Skin of body (tissue), 2 donors: ENCODE measurements around the gene DLGAP5. TPM values are rescaled to one million over a fixed set of nuclear protein-coding genes. Genes with fewer than 3 reads are reported as not detected.
A peak's percentile ranks its signal among the peaks of the same experiment; 100 is the strongest.

Experiments
- DNase-seq: peaks from one replicate; lab custom pipeline; 2025; lab: John Stamatoyannopoulos, UW
- total RNA-seq: library from RNA; depleted of rRNA; stranded (reverse); fragments of >200 nt; gene quantifications from one replicate; pipeline ENCODE4 v1.2.3, GENCODE V29; 2014

DLGAP5 gene
- total RNA-seq, 1 donor from 2014 or later, result 13.7 TPM

DNA sequence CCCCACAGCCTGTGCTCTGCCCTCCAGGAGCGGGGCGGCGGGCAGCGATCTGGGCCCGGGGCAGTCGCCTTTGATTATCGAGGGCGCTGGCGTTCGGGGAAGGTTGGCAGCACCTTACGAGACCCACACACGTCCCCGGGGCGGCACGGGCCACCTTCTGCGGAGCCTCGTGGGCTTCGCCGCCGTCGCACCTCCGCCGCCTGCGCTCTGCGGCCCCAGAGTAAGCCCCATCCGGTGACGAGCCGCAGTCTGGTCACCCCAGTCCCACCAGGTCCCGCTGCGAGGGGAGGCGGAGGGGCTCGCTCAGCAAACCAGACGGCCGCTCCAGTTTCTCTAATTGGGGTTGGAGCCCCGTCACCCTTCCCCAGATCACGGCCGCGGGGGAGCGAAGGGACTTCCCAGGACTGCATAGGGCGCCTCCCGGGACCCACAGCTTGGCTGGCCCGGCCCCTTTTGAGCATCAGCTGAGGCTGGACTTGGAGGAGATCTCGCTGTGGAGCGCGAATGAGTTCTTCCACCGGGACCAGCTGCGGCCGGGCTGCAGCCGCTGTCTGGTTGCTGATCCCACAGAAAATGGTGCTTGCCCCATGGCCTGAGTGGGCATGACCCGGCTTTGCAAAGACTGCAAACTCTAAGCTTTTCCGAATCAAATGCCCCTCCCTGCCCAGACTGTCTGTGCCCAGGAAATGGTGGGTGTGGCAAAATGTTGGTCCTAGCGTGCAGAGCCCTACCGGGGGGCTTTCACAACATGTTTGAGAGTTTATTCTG, 61.8 kb downstream of the DLGAP5 start:
- DNase-seq, result peak; percentile 46

DNA sequence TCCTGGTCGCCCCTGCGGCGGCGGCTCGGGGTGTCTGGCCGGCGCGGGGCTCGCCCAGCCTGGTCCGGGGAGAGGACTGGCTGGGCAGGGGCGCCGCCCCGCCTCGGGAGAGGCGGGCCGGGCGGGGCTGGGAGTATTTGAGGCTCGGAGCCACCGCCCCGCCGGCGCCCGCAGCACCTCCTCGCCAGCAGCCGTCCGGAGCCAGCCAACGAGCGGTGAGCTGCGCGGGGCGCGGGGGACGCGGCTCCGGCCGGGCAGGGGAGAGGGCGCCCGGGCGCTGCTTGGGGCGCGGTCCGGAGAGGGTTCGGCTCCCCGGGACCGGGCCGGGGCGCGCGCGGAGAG, 62.3 kb downstream of the DLGAP5 start, which contains the start of gene LGALS3:
LGALS3 (plus strand) TSS at position 167 of the 342 bp plus-strand sequence. CDS start 8,122 bp downstream, outside the sequence.
- DNase-seq, result no peak

DNA sequence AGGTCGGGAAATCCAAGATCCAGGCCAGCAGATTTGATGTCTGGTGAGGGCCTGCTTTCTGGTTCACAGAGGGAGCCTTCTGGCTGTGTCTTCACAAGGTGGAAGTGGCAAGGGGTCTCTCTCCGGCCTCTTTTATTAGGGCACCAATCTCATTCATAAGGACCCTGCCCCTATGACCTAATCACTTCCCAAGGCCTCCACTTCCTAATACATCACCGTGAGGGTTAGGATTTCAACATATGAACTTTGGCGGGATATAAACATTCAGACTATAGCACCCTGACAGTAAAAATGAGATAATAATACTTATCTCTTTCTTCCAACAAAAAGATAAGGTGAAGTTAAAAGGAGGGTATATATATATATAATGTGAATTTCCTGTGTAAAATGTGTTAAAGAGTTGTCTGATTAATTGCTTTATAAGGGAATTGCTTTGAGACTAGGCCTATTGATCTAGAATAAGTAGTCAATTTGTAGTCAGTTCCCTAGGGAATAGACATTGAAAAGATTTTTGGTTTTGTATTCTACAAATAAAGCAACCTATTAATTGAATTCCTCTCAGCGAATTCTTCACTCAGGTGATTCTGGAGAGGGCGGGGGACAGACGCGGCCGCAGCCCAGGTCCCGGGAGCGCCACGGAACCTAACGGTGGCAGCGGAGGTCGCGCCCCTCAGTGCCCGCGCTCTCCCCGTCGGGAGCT, 62.8 kb downstream of the DLGAP5 start:
- no peak for DNase-seq

DNA sequence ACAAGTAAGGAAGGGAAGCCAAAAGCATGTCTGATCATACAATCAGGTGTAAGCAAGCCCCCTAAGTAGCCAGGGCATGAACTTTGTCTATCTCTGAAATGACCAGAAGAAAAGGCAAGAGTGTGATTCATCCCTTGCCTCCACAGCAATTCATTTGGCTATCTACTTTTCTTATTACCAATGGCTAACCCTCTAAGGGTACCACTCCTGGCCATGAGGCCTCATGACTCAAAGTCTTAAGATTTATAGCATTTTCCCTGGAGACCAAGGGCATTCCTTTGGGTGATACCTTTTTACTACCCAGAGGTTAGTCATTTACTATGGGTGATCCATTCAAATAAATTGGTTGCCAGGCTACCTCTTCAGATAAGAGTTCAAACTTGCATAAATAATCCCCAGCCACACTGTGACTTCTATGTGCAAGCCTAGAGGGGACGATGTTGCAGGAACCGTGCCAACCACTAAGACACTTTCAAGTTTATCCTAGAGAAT, 63.9 kb downstream of the DLGAP5 start:
- no peak for DNase-seq

DNA sequence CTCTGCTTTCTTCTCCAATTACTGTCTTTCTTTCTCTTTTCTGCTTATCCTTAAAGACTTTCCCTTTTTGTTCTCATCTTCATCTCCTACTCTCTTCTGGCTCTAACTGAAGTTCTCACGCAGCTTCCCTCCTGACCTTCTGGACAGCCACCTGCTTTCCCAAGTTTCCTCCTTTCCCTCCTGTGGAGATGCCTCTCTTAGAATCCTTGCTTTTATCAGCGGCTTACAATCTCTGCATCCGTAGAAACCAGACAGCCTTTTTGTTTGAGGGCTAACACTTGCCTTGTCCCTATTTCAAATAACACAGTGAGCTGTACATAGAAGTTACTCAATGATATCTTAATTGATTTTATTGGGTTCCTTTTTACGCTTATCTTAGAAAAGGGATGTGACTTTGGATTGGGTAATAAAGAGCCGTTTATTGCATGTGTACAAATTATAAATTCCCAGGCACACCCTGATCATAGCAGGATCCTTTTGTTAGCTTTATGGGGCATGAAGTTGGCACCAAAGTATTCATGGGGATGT, 64.4 kb downstream of the DLGAP5 start:
- DNase-seq, result no peak

DNA sequence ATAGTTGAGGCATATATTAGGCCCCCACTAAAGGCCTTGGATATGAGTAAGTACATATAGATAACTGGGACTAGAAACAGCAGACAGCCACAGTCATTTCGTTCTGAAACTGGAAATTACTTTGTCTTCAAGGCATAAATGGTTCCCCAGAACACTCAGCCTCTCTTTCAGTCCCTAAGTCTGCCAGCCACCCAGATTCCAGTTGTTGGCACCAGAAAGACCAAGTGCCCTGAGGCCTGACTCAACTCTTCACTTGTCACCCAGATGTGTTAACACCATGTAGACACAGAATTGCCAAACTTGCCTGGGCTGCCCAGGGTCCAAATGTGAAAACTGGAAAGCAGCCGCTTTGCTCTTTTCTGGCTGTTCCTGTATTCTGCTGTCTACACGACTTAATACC, 65.4 kb downstream of the DLGAP5 start:
- DNase-seq, result no peak

DNA sequence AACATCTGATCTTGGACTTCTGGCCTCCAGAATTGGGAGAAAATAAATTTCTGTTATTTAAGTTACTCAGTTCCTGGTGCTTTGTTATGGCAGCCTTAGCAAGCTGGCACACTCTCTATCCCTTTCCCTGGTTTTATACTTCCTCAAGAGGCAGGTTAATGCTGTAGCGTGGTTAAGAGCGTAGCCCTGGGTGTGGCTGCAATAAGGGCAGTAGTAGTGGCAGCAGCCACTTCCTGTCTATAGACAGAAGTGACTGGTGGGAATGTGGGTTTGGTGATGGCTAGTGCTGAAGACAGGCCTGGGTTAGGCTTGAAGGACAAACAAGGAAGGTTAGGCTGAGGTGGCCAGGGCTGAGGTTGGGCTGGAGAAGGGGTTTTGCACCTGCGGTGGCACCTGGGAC, 66.0 kb downstream of the DLGAP5 start:
- DNase-seq, result no peak

DNA sequence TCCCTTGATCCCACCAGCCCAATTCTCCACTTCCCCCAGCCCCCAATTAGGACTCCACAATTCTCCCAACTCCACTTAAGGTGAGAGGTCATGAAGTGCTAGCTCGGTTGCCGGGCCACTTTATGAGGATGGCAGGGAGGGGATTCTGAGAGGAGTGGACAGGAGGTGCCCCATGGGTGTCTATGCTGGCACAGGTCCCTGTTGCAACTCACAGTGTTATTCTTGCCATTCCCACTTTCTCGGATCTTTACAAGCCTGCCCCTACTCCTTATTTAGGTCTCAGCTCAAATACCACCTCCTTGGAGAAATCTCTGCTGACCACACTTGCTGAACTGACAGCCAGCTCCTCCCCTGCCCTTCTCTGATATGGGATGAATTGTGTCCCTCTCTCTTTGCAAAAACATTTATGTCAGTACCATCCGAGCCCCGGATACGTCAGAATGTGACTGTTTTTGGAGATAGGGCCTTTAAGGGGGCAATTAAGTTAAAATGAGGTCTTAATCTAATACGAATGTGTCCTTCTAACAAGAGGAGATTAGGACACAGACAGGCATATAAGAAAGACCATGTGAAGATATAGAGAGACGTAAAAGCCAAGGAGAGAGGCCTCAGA, 66.5 kb downstream of the DLGAP5 start:
- DNase-seq, result no peak

DNA sequence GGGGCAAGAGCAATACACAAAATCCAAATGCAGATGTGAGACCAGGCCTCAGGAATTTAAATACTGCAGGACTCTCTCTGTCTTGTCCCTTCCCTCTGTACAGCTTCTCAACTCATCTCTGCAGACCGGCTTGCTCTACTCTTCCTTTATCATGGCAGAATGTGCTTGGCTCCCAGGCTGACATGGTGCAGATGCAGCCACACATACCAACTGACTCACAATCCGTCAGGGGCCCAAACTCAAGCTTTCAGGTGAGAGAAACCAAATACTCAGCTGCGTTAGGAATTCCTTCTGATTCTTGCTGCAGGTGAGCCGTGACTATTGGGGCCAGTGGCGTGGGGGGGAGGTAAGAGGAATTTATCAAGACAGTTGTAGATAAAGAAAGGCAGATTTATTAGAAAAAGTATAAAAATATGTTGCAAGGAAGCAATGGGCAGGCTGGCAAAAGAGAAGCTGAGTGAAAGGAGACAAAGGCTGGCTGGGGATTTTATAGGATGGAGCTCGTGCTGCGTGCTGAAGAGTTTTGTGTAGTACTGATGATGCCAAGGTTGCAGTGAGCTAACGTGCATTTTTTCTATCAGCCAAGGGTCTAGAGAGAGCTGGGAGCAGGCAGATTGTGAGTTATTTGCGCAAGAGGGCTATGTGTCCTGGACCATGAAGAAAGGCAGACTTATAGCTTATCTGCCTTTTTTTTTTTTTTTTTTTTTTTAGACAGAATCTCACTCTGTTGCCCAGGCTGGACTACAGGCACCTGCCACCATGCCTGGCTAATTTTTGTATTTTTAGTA, 67.3 kb downstream of the DLGAP5 start:
- DNase-seq, result no peak

DNA sequence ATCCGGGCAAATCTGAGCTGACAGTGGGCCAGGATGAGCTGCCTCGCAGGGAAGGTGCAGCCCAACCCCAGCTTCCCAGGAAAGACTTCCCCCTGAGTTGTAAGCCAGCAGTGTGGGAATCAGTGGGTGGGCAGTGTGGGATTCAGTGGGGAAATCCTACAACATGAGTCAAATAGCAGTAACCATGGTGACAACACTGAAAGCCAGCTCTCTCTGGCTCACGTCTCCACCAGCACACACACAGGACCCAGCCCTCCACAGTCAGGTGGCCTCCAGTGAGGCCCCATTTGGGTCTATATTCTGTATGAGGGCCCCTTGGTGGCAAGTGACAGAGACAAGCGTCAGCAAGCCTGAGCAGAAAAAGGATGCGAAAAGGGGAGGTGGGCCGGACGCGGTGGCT, 68.3 kb downstream of the DLGAP5 start:
- DNase-seq, result peak; percentile 84

DNA sequence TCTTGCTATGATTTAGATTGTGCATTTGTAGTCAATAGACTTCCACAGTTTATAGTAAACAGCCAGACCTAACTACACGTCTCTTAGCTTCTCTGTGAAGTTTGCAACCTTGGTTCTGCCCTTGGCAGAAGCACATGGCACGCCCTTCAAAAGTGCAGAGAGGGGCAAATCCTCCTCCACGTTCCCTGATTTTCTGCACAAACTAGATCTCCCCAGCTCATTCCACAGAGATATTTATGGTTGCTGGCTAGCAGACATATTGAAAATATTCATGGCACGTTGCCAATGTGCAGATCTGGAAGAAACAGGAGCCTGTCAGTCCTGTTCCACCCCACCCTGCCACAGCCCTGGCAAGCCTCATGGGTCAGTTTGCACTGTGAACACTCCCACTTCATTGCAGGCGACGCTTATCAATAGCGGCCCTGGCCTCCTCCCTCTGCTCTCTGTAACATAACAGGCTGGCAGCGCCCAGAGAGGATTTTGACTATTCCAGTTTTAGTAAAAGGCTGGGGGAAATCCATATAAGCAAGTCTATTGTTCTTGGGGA, 68.9 kb downstream of the DLGAP5 start:
- DNase-seq, result peak; percentile 69

DNA sequence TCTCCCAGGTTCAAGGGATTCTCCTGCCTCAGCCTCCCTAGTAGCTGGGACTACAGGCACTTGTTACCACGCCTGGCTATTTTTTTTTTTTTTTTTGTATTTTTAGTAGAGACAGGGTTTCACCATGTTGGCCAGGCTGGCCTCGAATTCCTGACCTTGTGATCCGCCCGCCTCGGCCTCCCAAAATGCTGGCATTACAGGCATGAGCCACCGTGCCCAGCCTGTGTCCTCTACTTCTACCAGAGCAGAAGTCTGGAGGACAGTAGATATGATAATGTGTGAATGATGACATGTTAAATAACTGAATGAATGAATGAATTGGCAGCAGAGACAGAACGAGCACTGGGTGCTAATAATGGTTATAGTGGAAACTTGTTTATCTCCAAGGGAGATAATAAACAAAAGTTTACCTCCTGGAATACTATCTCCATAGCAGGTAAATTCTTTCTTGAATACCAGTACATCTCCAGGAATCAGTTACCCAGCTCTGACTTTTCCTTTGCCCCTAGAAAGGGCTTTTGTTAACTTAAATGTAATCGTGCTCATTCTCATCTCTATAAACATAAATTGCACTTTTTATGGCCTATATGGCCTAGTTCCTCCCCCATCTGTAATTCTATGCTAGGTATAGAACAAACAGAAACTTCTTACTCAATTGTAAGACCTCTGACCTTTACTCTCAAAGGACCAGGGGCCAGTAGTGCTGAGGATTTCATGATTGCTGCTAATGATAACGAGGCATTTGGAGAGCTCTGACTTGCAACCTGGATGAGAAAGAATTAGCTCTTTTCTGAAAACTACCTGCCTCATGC, 69.6 kb downstream of the DLGAP5 start:
- DNase-seq, result no peak

DNA sequence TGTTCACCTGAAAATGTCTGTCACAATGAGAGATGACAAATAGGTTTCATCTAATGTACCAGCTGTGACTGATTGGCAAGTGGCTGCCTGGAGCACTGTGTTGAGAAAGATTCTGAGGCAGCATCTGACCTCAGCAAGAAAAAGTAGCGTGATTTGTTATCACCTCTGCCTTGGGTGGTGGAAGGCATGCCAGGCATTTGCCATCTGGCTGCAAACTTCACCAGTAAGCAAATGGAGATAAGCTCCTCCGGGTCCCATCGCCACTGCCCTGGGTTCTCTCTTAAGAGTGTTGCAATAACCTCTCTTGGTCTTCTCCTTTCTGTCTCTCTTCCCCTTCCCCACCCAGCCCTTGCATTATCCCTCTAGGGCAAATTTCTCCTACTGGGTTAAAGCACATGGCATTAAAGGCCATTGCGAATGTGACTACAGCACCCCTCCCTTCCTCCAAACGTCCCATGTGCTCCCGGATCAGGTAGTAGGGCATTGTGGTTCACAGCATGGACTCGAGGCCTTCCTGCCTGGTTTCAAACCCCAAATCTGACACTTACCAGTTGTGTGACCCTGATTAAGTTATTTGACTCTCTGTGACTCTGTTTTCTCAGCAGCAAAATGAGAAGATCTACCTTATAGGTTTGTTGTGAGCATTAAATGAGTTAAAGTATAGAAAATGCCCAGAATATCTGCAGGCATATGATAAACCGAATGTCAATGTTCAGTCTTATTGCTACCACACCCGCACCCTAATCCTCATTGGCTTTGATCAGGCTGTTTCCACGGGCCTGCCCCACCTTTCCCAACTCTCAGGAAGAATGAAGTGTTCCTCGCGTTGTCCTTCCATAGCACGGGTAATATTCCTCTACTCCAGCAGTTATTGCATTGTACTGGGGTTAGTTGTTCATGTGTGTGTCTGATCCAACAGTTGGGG, 70.6 kb downstream of the DLGAP5 start:
- no peak for DNase-seq

DNA sequence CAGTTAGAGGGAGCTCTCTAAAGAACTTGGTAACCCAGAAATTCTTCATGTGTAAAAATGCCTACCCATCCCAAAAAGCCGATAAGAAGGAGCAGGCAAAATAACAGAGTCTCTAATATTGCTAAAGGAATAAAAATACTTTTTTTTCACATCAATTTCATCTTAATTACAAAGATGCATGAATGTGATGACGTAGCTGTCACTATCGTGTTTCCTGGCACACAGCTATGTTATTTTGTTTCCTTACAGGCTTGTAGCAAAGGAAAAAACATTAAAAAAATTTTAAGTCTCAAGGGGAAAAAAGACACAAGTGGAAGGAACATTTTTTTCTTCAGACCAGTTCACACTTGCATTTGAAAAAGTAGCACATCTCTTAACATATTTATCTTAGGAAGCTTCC, 72.6 kb downstream of the DLGAP5 start:
- DNase-seq, result no peak

DNA sequence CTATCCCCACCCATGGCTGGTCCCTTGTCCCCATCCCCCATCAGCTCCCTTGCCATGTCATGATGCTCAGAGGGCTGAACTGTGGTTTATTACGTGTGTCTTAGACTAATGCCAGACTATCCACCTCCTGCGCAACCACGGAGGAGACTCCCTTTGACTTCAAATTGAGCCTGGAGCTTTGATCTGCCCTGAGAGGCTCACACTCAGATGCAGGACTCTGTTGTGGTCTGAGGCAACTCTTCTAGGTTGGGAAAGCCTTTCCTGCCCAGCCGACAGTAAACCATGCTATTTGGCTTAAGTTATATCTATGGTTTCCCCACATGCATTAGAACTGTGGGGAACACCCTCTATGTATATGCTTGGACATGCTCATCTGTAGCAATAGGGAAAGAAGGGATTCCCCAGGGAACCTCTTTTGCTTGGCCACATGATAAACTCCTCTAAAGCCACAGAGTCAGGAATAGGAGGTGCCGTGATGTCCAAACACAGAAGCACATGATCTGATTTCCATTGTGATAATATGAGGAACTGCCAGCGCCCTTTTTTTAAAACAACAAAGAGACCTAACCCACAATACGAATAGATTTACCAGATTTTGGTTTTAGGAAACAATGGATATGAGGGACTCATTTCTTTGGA, 73.5 kb downstream of the DLGAP5 start:
- DNase-seq, result no peak

DNA sequence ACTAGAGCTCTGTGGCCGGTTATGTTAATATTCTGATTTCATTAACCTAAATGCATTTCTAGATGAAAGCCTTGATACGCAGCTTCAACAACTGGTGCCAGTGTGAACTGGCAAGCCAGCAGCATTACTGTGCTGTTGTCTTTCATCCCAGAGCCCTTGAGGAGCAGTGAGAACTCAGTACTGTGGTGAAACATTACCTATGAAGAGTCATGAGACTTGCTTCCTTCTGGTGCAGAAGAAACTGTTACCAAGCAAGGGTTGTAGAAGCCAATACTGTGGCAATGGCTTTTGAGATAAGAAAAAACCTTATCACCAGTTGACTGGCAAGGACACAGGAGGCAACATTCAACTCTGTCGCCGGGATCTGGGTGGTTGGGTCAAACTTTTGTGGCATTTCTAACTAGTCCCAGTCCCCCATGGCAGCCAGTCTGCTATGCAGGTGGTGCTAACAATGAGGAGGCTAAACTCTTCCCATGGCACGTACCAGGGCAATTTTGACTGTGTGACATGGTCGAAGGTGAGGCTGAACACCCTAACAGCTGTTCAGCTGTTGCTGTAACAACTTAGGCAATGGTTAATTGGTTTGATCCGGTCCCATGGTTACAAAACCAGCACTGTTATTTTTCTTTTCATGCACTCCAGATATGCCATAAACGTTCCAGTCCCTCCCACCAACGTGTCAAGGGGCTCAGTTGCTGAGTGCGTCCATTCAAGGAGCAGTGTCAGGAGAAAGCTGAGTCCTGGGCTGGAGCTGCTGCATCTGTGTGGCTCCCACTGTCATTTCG, 74.9 kb downstream of the DLGAP5 start:
- no peak for DNase-seq

DNA sequence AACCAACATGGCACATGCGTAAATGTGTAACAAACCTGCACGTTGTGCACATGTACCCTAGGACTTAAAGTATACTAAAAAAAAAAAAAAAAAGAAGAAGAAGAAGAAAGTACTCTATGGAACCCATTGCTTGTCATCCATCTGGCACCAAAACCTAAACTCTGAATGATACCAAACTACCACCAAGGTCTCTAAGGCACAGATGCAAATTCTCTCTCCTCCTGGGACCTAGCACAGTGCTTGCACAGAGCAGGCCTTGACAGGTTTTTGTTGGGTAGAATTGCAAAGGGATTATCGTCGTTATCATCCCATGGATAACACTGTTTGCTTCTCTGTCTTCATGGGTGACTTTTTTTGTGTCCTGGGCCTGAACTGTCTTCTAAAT, 75.5 kb downstream of the DLGAP5 start:
- DNase-seq, result no peak

DNA sequence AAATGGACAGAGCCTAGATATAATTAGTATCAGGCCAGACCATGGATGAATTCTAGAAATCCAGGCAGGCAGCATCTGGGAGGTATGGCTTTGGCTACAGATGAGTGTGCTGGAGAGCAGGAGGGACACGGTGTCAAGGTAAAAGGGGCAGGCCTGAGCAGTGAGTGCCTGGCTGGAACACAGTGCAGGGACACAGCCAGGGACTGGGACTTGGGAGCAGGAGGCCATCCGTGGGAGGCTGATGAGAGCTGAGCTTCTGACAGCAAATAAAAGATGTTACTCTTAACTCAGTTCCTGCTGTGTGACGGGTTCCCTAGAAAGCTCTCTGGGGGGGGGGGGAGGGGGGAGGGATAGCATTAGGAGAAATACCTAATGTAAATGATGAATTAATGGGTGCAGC, 75.9 kb downstream of the DLGAP5 start:
- DNase-seq, result no peak
